Measurements from ENCODE around the gene PEX11G. TPM values are rescaled to one million over a fixed set of nuclear protein-coding genes. Genes with fewer than 3 reads are reported as not detected.

Gene PEX11G
- total RNA-seq, 1 donor from 2014 or later, result 5.5 TPM

DNA sequence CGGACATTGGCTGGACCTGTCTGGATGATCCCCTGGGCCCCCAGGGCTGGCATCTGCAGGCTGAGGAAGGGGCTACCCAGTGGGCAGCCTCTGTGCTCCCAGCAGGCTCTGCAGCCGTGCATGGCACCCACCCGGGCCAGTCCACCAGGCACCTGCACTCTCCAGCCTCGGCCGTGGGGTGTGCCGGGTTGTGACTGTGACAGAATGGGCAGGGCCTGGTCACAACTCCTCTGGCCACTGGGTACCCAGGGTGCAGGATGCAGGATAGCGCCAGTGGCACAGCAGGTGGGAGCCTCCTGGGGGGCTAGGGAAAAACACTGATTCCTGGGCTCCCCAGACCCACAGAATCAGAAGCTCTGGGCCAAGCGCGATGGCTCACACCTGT lies 10.0 kb downstream of the PEX11G start:
- no peak for DNase-seq (ENCODE audit: low spot score, unreplicated experiment)
- H3K27ac Mint-ChIP-seq, result no peak overlapping the region
- no peak overlapping the region for H3K4me3 Mint-ChIP-seq (ENCODE audit: low read depth)
- H3K36me3 Mint-ChIP-seq (ENCODE audit: insufficient read depth), result no peaks in the 10 kb centered on the region
- H3K4me1 Mint-ChIP-seq (ENCODE audit: low read depth), result peaks cover 6% of the 10 kb centered on the region
- no peaks in the 10 kb centered on the region for H3K9me3 Mint-ChIP-seq (ENCODE audit: low read depth)
- H3K27me3 Mint-ChIP-seq, result peaks cover 7% of the 10 kb centered on the region
- TF ChIP-seq, protein P1, sequence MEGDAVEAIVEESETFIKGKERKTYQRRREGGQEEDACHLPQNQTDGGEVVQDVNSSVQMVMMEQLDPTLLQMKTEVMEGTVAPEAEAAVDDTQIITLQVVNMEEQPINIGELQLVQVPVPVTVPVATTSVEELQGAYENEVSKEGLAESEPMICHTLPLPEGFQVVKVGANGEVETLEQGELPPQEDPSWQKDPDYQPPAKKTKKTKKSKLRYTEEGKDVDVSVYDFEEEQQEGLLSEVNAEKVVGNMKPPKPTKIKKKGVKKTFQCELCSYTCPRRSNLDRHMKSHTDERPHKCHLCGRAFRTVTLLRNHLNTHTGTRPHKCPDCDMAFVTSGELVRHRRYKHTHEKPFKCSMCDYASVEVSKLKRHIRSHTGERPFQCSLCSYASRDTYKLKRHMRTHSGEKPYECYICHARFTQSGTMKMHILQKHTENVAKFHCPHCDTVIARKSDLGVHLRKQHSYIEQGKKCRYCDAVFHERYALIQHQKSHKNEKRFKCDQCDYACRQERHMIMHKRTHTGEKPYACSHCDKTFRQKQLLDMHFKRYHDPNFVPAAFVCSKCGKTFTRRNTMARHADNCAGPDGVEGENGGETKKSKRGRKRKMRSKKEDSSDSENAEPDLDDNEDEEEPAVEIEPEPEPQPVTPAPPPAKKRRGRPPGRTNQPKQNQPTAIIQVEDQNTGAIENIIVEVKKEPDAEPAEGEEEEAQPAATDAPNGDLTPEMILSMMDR (IDR thresholded peaks at IDR 0.05; ENCODE audit: unreplicated experiment), result no peak

DNA sequence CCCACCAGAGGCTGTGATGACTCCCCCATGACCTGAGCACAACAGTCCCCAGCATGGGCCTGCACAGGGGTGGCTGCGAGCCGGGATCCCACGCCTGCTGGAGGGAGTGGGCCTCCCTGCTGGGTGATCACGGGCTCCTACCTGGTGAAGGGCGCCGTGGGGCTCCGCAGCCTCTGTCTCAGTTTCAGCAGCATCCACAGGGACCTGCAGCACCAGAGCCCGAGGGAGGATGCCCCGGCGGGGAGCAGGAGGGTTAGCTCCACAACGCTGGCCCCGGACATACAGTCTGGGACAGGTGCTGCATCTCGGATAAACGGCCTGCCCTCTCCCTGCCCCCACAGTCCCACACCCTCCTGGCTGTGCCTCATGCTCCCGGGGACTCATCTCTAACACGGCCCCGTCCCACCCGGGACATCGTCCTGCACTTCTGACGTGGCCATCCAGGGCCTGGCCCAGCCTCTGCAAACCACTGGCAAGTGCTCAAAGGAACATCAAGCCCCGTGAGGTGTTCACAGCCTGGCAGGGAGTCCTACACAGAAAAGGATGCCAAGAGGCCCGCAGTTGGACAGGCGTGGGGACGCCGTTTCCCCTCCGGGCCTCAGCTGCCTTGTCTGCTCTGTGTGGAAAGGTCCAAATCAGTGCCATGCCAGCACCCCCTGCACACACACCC lies 10.5 kb downstream of the PEX11G start:
- DNase-seq (ENCODE audit: low spot score, unreplicated experiment), result no peak
- no peak overlapping the region for H3K4me3 Mint-ChIP-seq (ENCODE audit: low read depth)
- peaks cover 3% of the 10 kb centered on the region for H3K27me3 Mint-ChIP-seq
- TF ChIP-seq, protein P1 (IDR thresholded peaks at IDR 0.05; ENCODE audit: unreplicated experiment), result no peak
- no peaks in the 10 kb centered on the region for H3K36me3 Mint-ChIP-seq (ENCODE audit: insufficient read depth)
- no peaks in the 10 kb centered on the region for H3K9me3 Mint-ChIP-seq (ENCODE audit: low read depth)
- no peak overlapping the region for H3K27ac Mint-ChIP-seq
- H3K4me1 Mint-ChIP-seq (ENCODE audit: low read depth), result peaks cover 6% of the 10 kb centered on the region

DNA sequence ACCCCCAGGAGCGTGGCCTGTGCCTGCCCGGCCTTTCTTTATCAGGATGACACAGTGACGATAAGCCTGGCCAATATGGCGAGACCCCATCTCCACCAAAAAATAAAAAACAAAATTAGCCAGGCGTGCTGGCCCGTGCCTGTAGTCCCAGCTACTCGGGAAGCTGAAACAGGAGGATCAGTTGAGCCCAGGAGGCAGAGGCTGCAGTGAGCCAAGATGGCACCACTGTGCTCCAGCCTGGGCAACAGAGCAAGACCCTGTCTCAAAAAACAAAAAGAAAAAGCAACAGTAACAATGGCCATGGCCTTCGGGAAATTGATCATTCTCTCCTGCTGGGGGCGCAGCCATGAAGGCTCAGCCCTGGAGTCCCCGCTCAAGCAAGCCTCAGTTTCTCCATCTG lies 11.1 kb downstream of the PEX11G start:
- H3K27ac Mint-ChIP-seq, result no peak overlapping the region
- no peak overlapping the region for H3K4me3 Mint-ChIP-seq (ENCODE audit: low read depth)
- DNase-seq (ENCODE audit: low spot score, unreplicated experiment), result no peak
- peaks cover 6% of the 10 kb centered on the region for H3K4me1 Mint-ChIP-seq (ENCODE audit: low read depth)
- peaks cover 1% of the 10 kb centered on the region for H3K36me3 Mint-ChIP-seq (ENCODE audit: insufficient read depth)
- H3K9me3 Mint-ChIP-seq (ENCODE audit: low read depth), result no peaks in the 10 kb centered on the region
- TF ChIP-seq, protein P1 (IDR thresholded peaks at IDR 0.05; ENCODE audit: unreplicated experiment), result no peak
- no peaks in the 10 kb centered on the region for H3K27me3 Mint-ChIP-seq

DNA sequence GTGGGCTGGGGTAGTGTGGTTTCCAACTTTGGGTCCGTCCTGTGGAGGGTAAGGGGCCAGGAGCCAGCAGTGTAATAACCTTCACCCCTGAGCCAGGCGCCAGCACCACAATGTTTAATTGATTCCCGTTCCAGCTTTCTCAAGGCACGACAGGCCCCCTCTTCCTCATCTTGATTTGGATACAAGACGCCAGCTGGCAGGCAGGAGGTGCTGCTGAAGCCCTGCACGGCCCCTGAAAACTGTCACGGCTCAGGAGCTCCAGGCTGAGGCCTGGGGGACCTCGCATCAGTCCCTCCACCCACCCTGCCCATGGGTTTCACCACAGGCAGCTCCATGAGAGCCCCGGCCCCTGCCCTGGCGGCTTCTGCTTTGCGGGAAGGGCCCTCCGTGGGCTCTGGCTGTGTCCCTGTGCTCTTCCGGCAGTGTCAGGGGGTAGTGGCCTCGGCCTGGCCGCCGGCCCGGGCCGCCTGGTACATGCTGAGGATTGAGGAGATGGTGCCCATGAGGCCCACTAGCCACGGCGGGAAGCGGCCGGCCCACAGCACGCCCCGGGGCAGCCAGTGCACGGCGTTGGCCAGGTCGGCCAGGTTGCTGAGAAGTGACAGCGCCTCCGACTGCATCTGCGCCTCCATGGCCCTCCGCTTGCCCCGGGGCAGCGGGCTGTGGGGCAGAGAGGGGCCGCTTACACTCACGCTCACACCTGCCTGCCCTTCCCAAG lies 11.9 kb downstream of the PEX11G start:
- Mint-ChIP-seq H3K4me3 (ENCODE audit: low read depth) (no peak overlapping the region), H3K9me3 (ENCODE audit: low read depth) (no peaks in the 10 kb centered on the region), H3K27ac (peak overlapping the region; percentile 33), H3K4me1 (ENCODE audit: low read depth) (peaks cover 6% of the 10 kb centered on the region), H3K27me3 (no peaks in the 10 kb centered on the region), H3K36me3 (ENCODE audit: insufficient read depth) (peaks cover 3% of the 10 kb centered on the region)
- TF ChIP-seq, protein P1 (IDR thresholded peaks at IDR 0.05; ENCODE audit: unreplicated experiment), result no peak
- DNase-seq (ENCODE audit: low spot score, unreplicated experiment), result no peak

DNA sequence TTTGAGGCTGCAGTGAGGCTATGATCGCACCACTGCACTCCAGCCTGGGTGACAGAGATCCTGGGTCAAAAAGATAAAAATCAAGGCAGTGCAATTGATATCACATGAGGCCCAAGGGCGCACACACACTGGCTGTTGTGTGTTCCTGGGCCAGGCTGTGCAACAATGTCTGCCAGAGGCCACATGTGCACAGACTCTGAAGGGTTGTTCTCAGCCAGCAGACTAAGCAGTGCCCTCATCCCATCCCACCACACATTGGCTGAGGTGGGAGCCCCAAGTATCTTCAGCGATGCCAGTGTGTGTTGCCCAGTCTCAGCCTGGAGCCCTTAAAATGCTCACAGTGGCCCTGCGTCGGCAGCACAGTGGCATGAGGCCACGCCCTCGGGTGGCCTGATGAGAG lies 12.6 kb downstream of the PEX11G start:
- Mint-ChIP-seq H3K4me3 (ENCODE audit: low read depth) (no peak overlapping the region), H3K27ac (peak overlapping the region; percentile 33), H3K9me3 (ENCODE audit: low read depth) (no peaks in the 10 kb centered on the region), H3K4me1 (ENCODE audit: low read depth) (peaks cover 6% of the 10 kb centered on the region), H3K27me3 (no peaks in the 10 kb centered on the region), H3K36me3 (ENCODE audit: insufficient read depth) (peaks cover 4% of the 10 kb centered on the region)
- no peak for DNase-seq (ENCODE audit: low spot score, unreplicated experiment)
- TF ChIP-seq, protein P1 (IDR thresholded peaks at IDR 0.05; ENCODE audit: unreplicated experiment), result no peak

All from progenitor cell of endocrine pancreas (in vitro differentiated cells).